ES-I3 (cell line): Measurements from ENCODE around the gene B4GALT3.
A peak's percentile ranks its signal among the peaks of the same experiment; 100 is the strongest.

Experiments
- H3K36me3 ChIP-seq: 2 replicates; pipeline ENCODE4 v1.6.1; 2013; ENCODE audit warnings: mild to moderate bottlenecking, low read length, control low read depth, moderate library complexity; ENCODE audit not compliant: insufficient read depth
- H3K4me1 ChIP-seq: 2 replicates; pipeline ENCODE4 v1.6.1; 2013; ENCODE audit warnings: mild to moderate bottlenecking, control low read depth, low read length; ENCODE audit not compliant: insufficient read depth
- H3K9ac ChIP-seq: 2 replicates; pipeline ENCODE4 v1.6.1; 2013; ENCODE audit warnings: low read depth, mild to moderate bottlenecking, low read length, moderate library complexity
- H3K9me3 ChIP-seq: 2 replicates; pipeline ENCODE4 v1.6.1; 2013; ENCODE audit warnings: mild to moderate bottlenecking, low read length, moderate library complexity; ENCODE audit not compliant: control insufficient read depth, insufficient read depth

The B4GALT3 gene

GRCh38 chr1:161216945-161217712 is 39.8 kb upstream of the B4GALT3 start:
- peaks cover 23% of the 10 kb centered on the region for H3K4me1 ChIP-seq
- peaks cover 14% of the 10 kb centered on the region for H3K36me3 ChIP-seq
- no peaks in the 10 kb centered on the region for H3K9me3 ChIP-seq
- H3K9ac ChIP-seq, result no peak overlapping the region

- H3K36me3 ChIP-seq, result peaks cover 33% of the 10 kb centered on the region
- H3K4me1 ChIP-seq, result peaks cover 25% of the 10 kb centered on the region
- no peak within 1 kb of the TSS for H3K9ac ChIP-seq
- no peaks in the 10 kb centered on the region for H3K9me3 ChIP-seq
Observed at GRCh38 chr1:161215076-161215475, 37.8 kb upstream of the B4GALT3 start, which contains the start of gene FCER1G. TSS of gene FCER1G (plus strand) at chr1:161215295. CDS start at chr1:161215322, 27 bp downstream.

- peaks cover 35% of the 10 kb centered on the region for H3K36me3 ChIP-seq
- H3K9me3 ChIP-seq, result no peaks in the 10 kb centered on the region
- H3K9ac ChIP-seq, result no peak overlapping the region
- H3K4me1 ChIP-seq, result peaks cover 27% of the 10 kb centered on the region
Observed at GRCh38 chr1:161214369-161214768, 37.1 kb upstream of the B4GALT3 start.

- Histone ChIP-seq H3K9me3 (no peaks in the 10 kb centered on the region), H3K36me3 (peaks cover 45% of the 10 kb centered on the region), H3K9ac (no peak overlapping the region), H3K4me1 (peaks cover 5% of the 10 kb centered on the region)
Observed at GRCh38 chr1:161209790-161210409, 32.6 kb upstream of the B4GALT3 start.

GRCh38 chr1:161207173-161207572 is 29.9 kb upstream of the B4GALT3 start:
- H3K9ac ChIP-seq, result no peak overlapping the region
- H3K36me3 ChIP-seq, result peaks cover 31% of the 10 kb centered on the region
- no peaks in the 10 kb centered on the region for H3K9me3 ChIP-seq
- peaks cover 5% of the 10 kb centered on the region for H3K4me1 ChIP-seq

- Histone ChIP-seq H3K9ac (no peak overlapping the region), H3K4me1 (peaks cover 6% of the 10 kb centered on the region), H3K36me3 (peaks cover 26% of the 10 kb centered on the region), H3K9me3 (no peaks in the 10 kb centered on the region)
Observed at GRCh38 chr1:161206411-161207140, 29.3 kb upstream of the B4GALT3 start.

- Histone ChIP-seq H3K9me3 (no peaks in the 10 kb centered on the region), H3K9ac (peak within 1 kb of the TSS; percentile 97), H3K36me3 (peaks cover 8% of the 10 kb centered on the region), H3K4me1 (peaks cover 23% of the 10 kb centered on the region)
Observed at GRCh38 chr1:161201836-161202712, 24.8 kb upstream of the B4GALT3 start, which contains the start of gene NDUFS2. TSS of gene NDUFS2 (plus strand) at chr1:161202367. CDS start at chr1:161202386, 19 bp downstream.

- Histone ChIP-seq H3K36me3 (peaks cover under 1% of the 10 kb centered on the region), H3K9me3 (no peaks in the 10 kb centered on the region), H3K4me1 (peaks cover 23% of the 10 kb centered on the region), H3K9ac (peak overlapping the region; percentile 97)
Observed at GRCh38 chr1:161200992-161201835, 23.9 kb upstream of the B4GALT3 start.

- no peaks in the 10 kb centered on the region; the same call in 1 of the 2 replicates for H3K36me3 ChIP-seq
- H3K4me1 ChIP-seq, result peaks cover 23% of the 10 kb centered on the region
- no peaks in the 10 kb centered on the region for H3K9me3 ChIP-seq
- H3K9ac ChIP-seq, result peak overlapping the region; percentile 97
Observed at GRCh38 chr1:161200421-161200991, 23.2 kb upstream of the B4GALT3 start.

- Histone ChIP-seq H3K36me3 (peaks cover 4% of the 10 kb centered on the region), H3K9ac (peak overlapping the region; percentile 97), H3K4me1 (peaks cover 23% of the 10 kb centered on the region), H3K9me3 (no peaks in the 10 kb centered on the region)
Observed at GRCh38 chr1:161199506-161200139, 22.3 kb upstream of the B4GALT3 start.

- Histone ChIP-seq H3K36me3 (peaks cover 4% of the 10 kb centered on the region), H3K4me1 (peaks cover 23% of the 10 kb centered on the region), H3K9ac (peak within 1 kb of the TSS; percentile 97), H3K9me3 (no peaks in the 10 kb centered on the region)
Observed at GRCh38 chr1:161198897-161199431, 21.7 kb upstream of the B4GALT3 start, which contains the start of gene ADAMTS4. TSS of gene ADAMTS4 (minus strand) at chr1:161199054. CDS start at chr1:161198627, 427 bp downstream.

- H3K4me1 ChIP-seq, result peaks cover 23% of the 10 kb centered on the region
- H3K9ac ChIP-seq, result peak overlapping the region; percentile 44
- peaks cover 4% of the 10 kb centered on the region for H3K36me3 ChIP-seq
- no peaks in the 10 kb centered on the region for H3K9me3 ChIP-seq
Observed at GRCh38 chr1:161198194-161198896, 21.0 kb upstream of the B4GALT3 start.
